SK-N-SH treated with all-trans-retinoic acid at 6 μM for 48 hours (cell line): ENCODE measurements around the gene LTBR.

Experiments used
- PATZ1 ChIP-seq: fragments of 250-450 bp; sonication (Bioruptor Pico); IDR thresholded peaks from 2 replicates; pipeline ENCODE4 v1.8.0; 2020; ENCODE audit warnings: mild to moderate bottlenecking, moderate library complexity, borderline replicate concordance
- RARB ChIP-seq: fragments of 250-450 bp; sonication (Bioruptor Pico); IDR thresholded peaks from 2 replicates; pipeline ENCODE4 v1.8.0; 2021; ENCODE audit warnings: mild to moderate bottlenecking, moderate library complexity
- TOX ChIP-seq: fragments of 250-450 bp; sonication (Bioruptor Pico); IDR thresholded peaks from 2 replicates; pipeline ENCODE4 v1.8.0; 2021; ENCODE audit warnings: mild to moderate bottlenecking, moderate library complexity, borderline replicate concordance
- ZNF70 ChIP-seq: fragments of 450-650 bp; formaldehyde crosslinking; IDR thresholded peaks from 2 replicates; pipeline ENCODE4 v1.5.0; 2020; ENCODE audit warnings: mild to moderate bottlenecking, moderate library complexity
- ZNF8 ChIP-seq: fragments of 450-650 bp; formaldehyde crosslinking; IDR thresholded peaks from 2 replicates; pipeline ENCODE4 v1.5.0; 2020; ENCODE audit warnings: mild to moderate bottlenecking, moderate library complexity

GRCh38 chr12:6420364-6420763 is 36.4 kb downstream of the LTBR start:
- TF ChIP-seq PATZ1 (CRISPR knock-in tag) (no peak), ZNF8 (no peak), RARB (CRISPR knock-in tag) (no peak), TOX (CRISPR knock-in tag) (no peak), ZNF70 (CRISPR knock-in tag) (no peak)
